ENCODE results near the gene EFNA5. TPM values are rescaled to one million over a fixed set of nuclear protein-coding genes. Genes with fewer than 3 reads are reported as not detected.

EFNA5 gene
- total RNA-seq, 4 donors from 2014 or later: 2.8 to 5.7 (median 3.7) TPM

DNA sequence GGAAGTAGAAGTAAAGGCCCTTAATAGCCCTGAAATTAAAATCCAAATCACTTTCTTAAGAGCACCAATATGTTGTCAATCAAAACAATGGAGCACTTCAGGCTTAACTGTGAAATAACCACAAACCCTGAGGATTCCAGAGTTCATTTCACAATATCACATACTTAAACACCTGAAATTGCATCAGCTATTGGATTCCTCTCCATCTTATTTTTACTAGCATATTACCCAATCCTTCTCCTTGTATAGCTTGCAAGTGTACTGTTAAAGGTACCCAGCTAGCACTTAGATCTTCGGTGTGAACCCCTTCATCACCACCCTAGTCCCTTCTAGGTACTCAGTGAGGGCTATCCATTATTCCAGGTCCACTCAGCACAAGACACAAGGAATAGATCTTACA lies 287.3 kb downstream of the EFNA5 start:
- intact Hi-C loops (cut with DNase I): no loop called here

DNA sequence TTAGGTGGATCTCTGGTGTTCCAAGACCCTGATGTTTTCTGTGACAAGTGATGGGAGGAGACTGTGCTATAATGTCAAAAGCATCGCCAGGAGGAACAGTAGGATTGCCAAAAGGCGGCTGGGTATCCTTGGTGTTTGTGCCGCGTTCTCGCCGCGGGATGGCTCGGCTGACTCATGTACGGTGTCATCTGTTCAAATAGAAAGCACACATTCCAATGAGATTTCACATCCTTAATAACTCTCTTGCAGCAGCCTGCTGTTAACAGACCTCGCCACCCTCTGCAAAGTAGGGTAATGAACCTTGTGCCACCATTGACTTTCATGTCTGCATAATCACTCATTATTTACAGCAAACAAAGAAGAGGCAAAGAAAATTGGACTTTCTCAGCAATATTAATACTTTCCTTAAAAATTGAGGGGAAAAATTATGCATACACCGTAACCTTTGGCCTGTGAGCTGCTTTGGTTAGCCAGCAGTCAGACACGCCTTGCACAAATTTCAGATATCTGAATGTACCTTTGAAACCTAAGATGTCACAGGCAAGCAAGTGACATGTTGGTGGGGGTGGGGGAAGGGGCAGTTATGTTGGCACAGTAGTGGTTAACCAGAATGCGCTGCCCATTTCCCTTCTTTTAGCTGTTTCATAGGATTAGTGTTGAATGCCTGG lies 289.4 kb downstream of the EFNA5 start:
- Histone ChIP-seq H3K27ac (replicated peaks in 1 of 4) (no peak overlapping the region), H3K36me3 (no peaks in the 10 kb centered on the region)

More for the DNA sequence above, 287.3 kb downstream of the EFNA5 start:
- Histone ChIP-seq H3K4me1 (peaks cover 1 to 9% (median 5%) of the 10 kb centered on the region in 4 donors), H3K27ac (replicated peaks in 1 of 4) (no peak overlapping the region), H3K4me3 (no peak overlapping the region), H3K27me3 (no peaks in the 10 kb centered on the region), H3K9me3 (no peaks in the 10 kb centered on the region), H3K36me3 (no peaks in the 10 kb centered on the region)
- WGBS: 95% methylated on average over 1 of the region's 1 CpG
- no peak for DNase-seq (ENCODE audit: extremely low spot score)
- no peak for TF ChIP-seq POLR2A (IDR thresholded peaks at IDR 0.05; ENCODE audit: low read depth)
- no peak for TF ChIP-seq POLR2AphosphoS5 (IDR thresholded peaks at IDR 0.05)
- no peak for TF ChIP-seq EP300 (IDR thresholded peaks at IDR 0.05)
- TF ChIP-seq, protein P1, sequence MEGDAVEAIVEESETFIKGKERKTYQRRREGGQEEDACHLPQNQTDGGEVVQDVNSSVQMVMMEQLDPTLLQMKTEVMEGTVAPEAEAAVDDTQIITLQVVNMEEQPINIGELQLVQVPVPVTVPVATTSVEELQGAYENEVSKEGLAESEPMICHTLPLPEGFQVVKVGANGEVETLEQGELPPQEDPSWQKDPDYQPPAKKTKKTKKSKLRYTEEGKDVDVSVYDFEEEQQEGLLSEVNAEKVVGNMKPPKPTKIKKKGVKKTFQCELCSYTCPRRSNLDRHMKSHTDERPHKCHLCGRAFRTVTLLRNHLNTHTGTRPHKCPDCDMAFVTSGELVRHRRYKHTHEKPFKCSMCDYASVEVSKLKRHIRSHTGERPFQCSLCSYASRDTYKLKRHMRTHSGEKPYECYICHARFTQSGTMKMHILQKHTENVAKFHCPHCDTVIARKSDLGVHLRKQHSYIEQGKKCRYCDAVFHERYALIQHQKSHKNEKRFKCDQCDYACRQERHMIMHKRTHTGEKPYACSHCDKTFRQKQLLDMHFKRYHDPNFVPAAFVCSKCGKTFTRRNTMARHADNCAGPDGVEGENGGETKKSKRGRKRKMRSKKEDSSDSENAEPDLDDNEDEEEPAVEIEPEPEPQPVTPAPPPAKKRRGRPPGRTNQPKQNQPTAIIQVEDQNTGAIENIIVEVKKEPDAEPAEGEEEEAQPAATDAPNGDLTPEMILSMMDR (IDR thresholded peaks at IDR 0.05): no peak

DNA sequence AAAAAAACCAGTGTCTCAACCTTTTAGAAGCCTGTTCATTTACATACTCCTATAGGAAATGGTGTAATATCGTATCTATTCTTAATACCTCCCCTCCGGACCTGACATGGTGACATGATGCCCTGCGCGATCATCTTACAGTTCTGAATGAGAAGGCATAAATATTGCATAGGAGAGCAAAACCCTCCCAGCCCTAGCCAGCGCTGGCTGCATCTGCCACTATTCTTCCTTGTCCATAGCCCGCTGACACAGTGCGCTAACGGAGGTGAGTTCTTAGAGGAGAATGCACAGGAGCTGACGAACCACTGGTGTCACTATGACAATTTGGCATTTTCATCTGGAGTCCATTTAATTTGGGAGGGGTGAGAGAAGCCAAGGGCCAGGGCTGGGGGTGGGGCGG lies 290.1 kb downstream of the EFNA5 start:
- Histone ChIP-seq H3K27me3 (no peaks in the 10 kb centered on the region), H3K36me3 (no peaks in the 10 kb centered on the region), H3K4me3 (no peak overlapping the region), H3K27ac (replicated peaks in 1 of 4) (no peak overlapping the region), H3K4me1 (no peaks in the 10 kb centered on the region), H3K9me3 (no peaks in the 10 kb centered on the region)
- DNase-seq (ENCODE audit: extremely low spot score): no peak
- TF ChIP-seq, protein P1 (IDR thresholded peaks at IDR 0.05): no peak
- TF ChIP-seq EP300 (IDR thresholded peaks at IDR 0.05) (no peak), POLR2A (IDR thresholded peaks at IDR 0.05; ENCODE audit: low read depth) (no peak), POLR2AphosphoS5 (IDR thresholded peaks at IDR 0.05) (no peak)
- 97% methylated on average over 10 of the region's 10 CpGs for WGBS
- intact Hi-C loops (cut with DNase I): no loop called here

More for the DNA sequence above, 289.4 kb downstream of the EFNA5 start:
- Histone ChIP-seq H3K4me3 (no peak overlapping the region), H3K9me3 (no peaks in the 10 kb centered on the region), H3K4me1 (no peaks in the 10 kb centered on the region), H3K27me3 (no peaks in the 10 kb centered on the region)
- DNase-seq (ENCODE audit: extremely low spot score): no peak
- TF ChIP-seq POLR2AphosphoS5 (IDR thresholded peaks at IDR 0.05): no peak
- no peak for TF ChIP-seq POLR2A (IDR thresholded peaks at IDR 0.05; ENCODE audit: low read depth)
- TF ChIP-seq EP300 (IDR thresholded peaks at IDR 0.05): no peak
- TF ChIP-seq, protein P1 (IDR thresholded peaks at IDR 0.05): no peak
- WGBS: 86% methylated on average over 13 of the region's 13 CpGs
- intact Hi-C loops (cut with DNase I): no loop called here

DNA sequence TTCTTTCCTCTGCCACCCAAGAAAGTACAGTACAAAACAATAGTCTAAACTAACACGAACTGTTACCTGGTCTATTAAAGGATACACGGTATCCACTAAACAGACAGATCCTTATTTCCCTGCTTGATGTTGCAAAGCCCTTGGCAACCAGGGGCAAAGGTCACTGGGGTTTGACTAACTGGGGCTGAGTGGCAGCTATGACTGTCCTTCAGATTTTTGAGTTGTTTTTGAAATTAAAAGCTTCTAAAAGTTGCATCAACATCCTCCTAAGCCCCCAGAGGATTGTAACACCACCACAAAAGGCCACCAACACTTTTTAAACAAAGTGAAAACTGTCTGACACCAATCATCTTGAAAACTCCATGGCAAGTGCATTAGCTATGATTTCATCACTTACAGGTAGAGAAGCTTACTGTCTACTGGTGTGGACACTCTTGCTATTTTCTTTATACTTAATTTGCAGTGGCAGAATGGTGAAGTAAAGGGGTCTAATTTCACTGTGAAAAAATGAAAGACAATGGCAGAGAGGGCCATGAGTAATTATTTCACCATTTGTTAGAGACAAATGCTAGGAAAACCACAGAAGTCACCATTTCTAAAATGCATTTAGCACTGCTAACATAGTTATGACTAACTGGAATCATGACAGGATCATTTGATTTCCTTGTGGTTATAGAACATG lies 292.4 kb downstream of the EFNA5 start:
- no peak overlapping the region for H3K4me3 ChIP-seq
- intact Hi-C loops (cut with DNase I): no loop called here
- no peak for DNase-seq (ENCODE audit: extremely low spot score)
- H3K27me3 ChIP-seq: no peaks in the 10 kb centered on the region
- 94% methylated on average over 2 of the region's 2 CpGs for WGBS
- H3K36me3 ChIP-seq: no peaks in the 10 kb centered on the region
- H3K27ac ChIP-seq (replicated peaks in 1 of 4): no peak overlapping the region
- H3K4me1 ChIP-seq: no peaks in the 10 kb centered on the region
- no peak for TF ChIP-seq POLR2AphosphoS5 (IDR thresholded peaks at IDR 0.05)
- TF ChIP-seq, protein P1 (IDR thresholded peaks at IDR 0.05): no peak
- no peaks in the 10 kb centered on the region for H3K9me3 ChIP-seq
